Right atrium auricular region (tissue), 2 donors: ENCODE measurements around the gene OPRD1. TPM values are rescaled to one million over a fixed set of nuclear protein-coding genes. Genes with fewer than 3 reads are reported as not detected.
"Not testable (repeated sequence)": the region's sequence is repeated elsewhere in the genome, so short reads cannot be mapped to it uniquely, and the experiment has no call there.

Experiments used
- DNase-seq: peaks from one replicate; pipeline ENCODE4 v3.0.0-alpha.2; 2019; ENCODE audit warnings: low spot score
- H3K27ac ChIP-seq, 2 donors: fragments of 200-600 bp; sonication (generic); 1 replicate in 1 of 2; 2 replicates in 1 of 2; pipeline ENCODE4 v1.5.1; 2016 to 2019
- H3K27me3 ChIP-seq, 2 donors: fragments of 200-600 bp; sonication (generic); one replicate each; pipeline versions ENCODE4 v1.5.1 to v1.6.0; 2017 to 2019
- H3K36me3 ChIP-seq: fragments of 200-600 bp; sonication (generic); one replicate; pipeline ENCODE4 v1.5.1; 2016
- H3K4me1 ChIP-seq, 2 donors: fragments of 200-600 bp; sonication (generic); one replicate each; pipeline versions ENCODE4 v1.5.1 to v1.6.0; 2017 to 2019
- H3K4me3 ChIP-seq, 2 donors: fragments of 200-600 bp; sonication (generic); 1 replicate in 1 of 2; 2 replicates in 1 of 2; pipeline ENCODE4 v1.5.1; 2017 to 2019; ENCODE audit warnings: mild to moderate bottlenecking in 1 of 2, moderate library complexity in 1 of 2
- H3K9me3 ChIP-seq, 2 donors: fragments of 200-600 bp; sonication (generic); one replicate each; pipeline ENCODE4 v1.5.1; 2019
- total RNA-seq, 2 donors: library from RNA; depleted of rRNA; stranded (reverse); fragments of >200 nt; gene quantifications; one replicate each; pipeline ENCODE4 v1.1.0, GENCODE V29; 2016
- TF ChIP-seq, protein P1 (sequence below), 2 donors: fragments of 200-600 bp; sonication (generic); IDR thresholded peaks; one replicate each; pipeline ENCODE4 v1.5.1; 2019; ENCODE audit warnings: antibody characterized with exemption in 2 of 2

The OPRD1 gene
- total RNA-seq, 2 donors from 2014 or later: not detected

DNA sequence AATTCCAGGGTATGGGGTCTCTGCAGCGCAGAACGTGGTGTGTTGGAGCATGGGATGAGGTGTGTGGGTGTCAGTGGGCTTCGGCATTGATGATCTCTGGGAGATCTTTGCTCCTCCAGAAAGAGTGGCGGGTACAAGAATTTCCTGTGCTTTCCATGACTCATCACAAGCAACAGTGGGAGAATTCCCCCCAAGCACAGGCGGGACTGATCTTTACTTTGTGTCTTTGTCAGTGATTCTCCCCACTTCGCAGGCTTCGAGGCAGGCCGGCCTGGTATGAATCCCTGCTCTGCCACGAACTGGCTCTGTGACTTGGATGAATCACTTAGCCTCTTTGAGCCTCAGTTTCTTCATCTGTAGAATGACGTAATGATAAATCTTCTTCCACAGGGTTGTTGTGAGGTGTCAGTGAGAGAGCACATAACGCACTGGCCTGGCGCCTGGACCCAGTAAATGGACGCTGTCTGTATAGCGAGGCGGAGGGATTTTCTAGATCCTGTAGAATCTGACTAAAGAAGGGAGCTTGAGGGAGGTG lies 2.0 kb downstream of the OPRD1 start:
- H3K27me3 ChIP-seq: peaks cover 0 to 3% of the 10 kb centered on the region in 2 donors
- TF ChIP-seq, protein P1, sequence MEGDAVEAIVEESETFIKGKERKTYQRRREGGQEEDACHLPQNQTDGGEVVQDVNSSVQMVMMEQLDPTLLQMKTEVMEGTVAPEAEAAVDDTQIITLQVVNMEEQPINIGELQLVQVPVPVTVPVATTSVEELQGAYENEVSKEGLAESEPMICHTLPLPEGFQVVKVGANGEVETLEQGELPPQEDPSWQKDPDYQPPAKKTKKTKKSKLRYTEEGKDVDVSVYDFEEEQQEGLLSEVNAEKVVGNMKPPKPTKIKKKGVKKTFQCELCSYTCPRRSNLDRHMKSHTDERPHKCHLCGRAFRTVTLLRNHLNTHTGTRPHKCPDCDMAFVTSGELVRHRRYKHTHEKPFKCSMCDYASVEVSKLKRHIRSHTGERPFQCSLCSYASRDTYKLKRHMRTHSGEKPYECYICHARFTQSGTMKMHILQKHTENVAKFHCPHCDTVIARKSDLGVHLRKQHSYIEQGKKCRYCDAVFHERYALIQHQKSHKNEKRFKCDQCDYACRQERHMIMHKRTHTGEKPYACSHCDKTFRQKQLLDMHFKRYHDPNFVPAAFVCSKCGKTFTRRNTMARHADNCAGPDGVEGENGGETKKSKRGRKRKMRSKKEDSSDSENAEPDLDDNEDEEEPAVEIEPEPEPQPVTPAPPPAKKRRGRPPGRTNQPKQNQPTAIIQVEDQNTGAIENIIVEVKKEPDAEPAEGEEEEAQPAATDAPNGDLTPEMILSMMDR (IDR thresholded peaks at IDR 0.05): no peak

DNA sequence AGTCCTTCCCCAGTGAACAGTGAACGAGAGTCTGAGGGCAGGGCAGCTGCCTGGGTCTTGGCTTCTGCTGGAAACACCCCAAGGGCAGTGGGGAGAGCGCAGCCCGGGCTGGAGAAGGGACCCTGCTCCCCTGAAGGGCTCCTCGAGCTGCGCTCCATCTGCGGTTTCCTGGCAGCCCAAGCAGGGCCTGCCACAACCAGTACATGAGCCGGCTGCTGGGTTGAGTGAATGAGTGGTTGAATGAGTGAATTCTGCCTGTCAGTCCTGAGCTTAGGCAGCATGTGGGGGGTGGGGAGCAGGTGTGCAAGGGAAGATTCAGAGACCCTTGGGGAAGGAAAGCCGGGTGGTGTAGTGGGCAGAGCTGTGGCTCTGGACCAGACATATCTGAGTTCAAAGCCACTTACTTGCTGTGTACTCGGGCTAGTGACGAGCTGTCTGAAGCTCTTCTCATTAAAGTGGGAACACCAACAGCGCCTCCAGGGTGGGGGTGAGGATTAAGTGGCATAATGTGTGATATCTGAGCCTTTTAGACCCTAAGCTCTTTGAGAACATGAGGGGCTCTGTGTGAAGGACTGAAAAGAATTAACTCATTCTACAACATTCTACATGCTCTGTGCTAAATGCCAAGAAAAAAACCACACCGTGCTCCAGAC lies 3.7 kb downstream of the OPRD1 start:
- Histone ChIP-seq H3K27ac (no peak overlapping the region), H3K36me3 (no peaks in the 10 kb centered on the region), H3K9me3 (no peaks in the 10 kb centered on the region), H3K4me3 (no peak overlapping the region), H3K27me3 (no peaks in the 10 kb centered on the region), H3K4me1 (no peaks in the 10 kb centered on the region)
- TF ChIP-seq, protein P1 (IDR thresholded peaks at IDR 0.05): no peak
- DNase-seq: no peak

More for the DNA sequence above, 2.0 kb downstream of the OPRD1 start:
- Histone ChIP-seq H3K4me3 (no peak overlapping the region), H3K27ac (no peak overlapping the region), H3K4me1 (no peaks in the 10 kb centered on the region), H3K9me3 (no peaks in the 10 kb centered on the region), H3K36me3 (no peaks in the 10 kb centered on the region)
- no peak for DNase-seq

DNA sequence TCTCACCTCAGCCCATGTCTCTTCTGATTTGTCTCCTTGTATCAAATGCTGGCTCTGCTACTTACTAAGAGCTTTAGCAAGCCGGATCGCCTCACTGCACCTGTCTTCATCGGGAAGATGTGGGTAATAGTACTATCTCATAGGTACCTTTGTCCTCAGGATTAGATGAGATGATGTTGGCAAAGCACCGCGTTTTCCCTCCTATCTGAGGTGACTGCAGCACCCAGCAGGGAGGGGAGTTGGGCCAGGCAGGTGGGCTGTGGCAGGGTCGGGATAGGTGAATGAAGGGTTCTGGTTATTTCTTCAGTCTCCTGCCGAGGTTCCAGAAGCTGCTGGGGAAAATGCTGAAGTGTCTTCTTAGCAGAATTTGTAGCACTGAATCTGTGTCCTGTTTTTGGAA lies 5.2 kb downstream of the OPRD1 start:
- Histone ChIP-seq H3K4me3 (no peak overlapping the region), H3K27me3 (no peaks in the 10 kb centered on the region), H3K36me3 (no peaks in the 10 kb centered on the region), H3K27ac (no peak overlapping the region), H3K4me1 (no peaks in the 10 kb centered on the region), H3K9me3 (no peaks in the 10 kb centered on the region)
- no peak for DNase-seq
- TF ChIP-seq, protein P1 (IDR thresholded peaks at IDR 0.05): no peak

DNA sequence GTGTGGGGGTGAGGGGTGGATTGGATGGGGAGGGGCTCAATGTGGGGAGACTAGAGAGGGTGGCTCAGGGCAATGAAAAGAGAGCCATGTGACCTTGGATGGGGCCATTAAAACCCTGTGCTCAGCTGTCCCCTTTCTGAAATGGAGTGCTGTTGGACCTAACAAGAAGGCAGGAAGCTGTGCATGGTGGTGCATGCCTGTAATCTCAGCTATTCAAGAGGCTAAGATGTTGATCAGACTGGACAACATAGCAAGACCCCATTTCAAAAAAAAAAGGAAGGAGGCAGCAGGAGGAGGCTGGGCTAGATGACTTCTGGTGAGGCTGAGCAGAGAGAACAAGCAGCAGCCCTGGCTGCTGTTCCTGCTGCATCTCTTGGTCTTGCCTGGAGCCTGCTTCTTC lies 7.0 kb downstream of the OPRD1 start:
- TF ChIP-seq, protein P1 (IDR thresholded peaks at IDR 0.05): no peak
- Histone ChIP-seq H3K36me3 (no peaks in the 10 kb centered on the region), H3K4me3 (no peak overlapping the region), H3K4me1 (no peaks in the 10 kb centered on the region), H3K9me3 (no peaks in the 10 kb centered on the region), H3K27ac (no peak overlapping the region), H3K27me3 (no peaks in the 10 kb centered on the region)
- DNase-seq: no peak

DNA sequence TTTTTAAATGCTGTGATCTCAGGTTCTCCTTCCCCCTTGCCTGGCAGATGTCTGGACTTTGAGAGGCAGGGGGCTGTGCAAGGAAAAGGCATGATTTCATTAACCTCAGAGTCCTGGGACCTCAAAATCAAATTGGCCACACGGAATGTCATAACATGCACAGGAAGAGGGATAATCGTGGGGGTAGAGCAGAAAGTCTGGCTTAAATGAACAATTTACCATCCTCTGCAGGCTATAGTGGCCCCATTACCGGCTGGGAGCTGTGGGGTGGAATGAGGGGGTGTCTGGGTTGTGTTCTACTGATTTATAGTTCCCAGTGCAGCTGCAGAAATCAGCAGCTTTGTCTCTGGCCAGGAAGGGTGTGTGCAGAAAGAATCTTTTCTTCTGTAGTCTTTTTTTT lies 10.8 kb downstream of the OPRD1 start:
- no peaks in the 10 kb centered on the region for H3K4me1 ChIP-seq
- no peak overlapping the region for H3K27ac ChIP-seq
- H3K27me3 ChIP-seq: no peaks in the 10 kb centered on the region
- no peaks in the 10 kb centered on the region for H3K36me3 ChIP-seq
- TF ChIP-seq, protein P1 (IDR thresholded peaks at IDR 0.05): no peak
- no peak for DNase-seq
- H3K9me3 ChIP-seq: no peaks in the 10 kb centered on the region
- H3K4me3 ChIP-seq: no peak overlapping the region

DNA sequence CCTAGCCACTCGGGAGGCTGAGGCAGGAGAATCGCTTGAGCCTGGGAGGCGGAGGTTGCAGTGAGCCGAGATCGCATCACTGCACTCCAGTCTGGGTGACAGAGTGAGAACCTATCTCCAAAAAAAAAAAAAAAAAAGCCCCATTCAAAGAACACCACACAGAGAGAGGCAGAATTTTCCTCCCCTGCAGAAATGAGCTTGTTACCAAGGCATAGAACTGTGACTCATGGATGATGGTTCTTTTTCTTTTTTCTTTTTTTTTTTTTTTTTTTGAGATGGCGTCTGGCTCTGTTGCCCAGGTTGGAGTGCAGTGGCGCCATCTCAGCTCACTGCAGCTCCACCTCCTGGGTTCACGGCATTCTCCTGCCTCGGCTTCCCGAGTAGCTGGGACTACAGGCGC lies 12.1 kb downstream of the OPRD1 start:
- not testable (repeated sequence) for H3K27ac ChIP-seq, H3K4me1 ChIP-seq, H3K27me3 ChIP-seq, H3K4me3 ChIP-seq, H3K9me3 ChIP-seq, H3K36me3 ChIP-seq, DNase-seq

DNA sequence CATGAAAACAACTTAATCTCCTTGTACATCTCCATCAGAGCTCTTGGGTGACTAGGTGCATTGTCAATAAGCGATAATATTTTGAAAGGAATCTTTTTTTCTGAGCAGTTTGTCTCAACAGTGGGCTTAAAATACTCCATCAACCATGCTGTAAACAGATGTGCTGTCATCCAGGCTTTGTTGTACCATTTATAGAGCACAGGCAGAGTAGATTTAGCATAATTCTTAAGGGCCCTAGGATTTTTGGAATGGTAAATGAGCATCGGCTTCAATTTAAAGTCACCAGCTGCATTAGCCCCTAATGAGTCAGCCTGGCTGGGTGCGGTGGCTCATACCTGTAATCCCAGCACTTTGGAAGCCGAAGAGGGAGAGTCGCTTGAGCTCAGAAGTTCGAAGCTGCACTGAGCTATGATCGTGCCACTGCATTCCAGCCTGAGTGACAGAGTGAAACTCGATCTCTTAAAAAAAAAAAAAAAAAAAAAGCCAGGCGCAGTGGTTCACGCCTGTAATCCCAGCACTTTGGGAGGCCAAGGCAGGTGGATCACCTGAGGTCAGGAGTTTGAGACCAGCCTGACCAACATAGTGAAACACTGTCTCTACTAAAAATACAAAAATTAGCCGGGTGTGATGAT lies 16.4 kb downstream of the OPRD1 start:
- not testable (repeated sequence) for H3K27me3 ChIP-seq, H3K4me3 ChIP-seq, H3K9me3 ChIP-seq, H3K27ac ChIP-seq, H3K36me3 ChIP-seq, DNase-seq, H3K4me1 ChIP-seq
